Muscle of arm (tissue), 12 donors: ENCODE measurements around the gene STARD6. TPM values are rescaled to one million over a fixed set of nuclear protein-coding genes. Genes with fewer than 3 reads are reported as not detected.

Experiments used
- polyA plus RNA-seq, 12 donors: library from polyadenylated mRNA; unstranded; fragments of 120-200 nt; gene quantifications; one replicate each; pipeline ENCODE4 v1.2.1, GENCODE V29; 2013; ENCODE audit not compliant: insufficient read length in 12 of 12

The STARD6 gene
- polyA plus RNA-seq, 12 donors = 0.22 to 0.32 TPM; not detected in 10

Other genes with a start within 250 kb of the STARD6 start
- 100 to 1,000 TPM in 1 of 12 donors, 10 to 100 TPM in 10, not detected in 1; 23.1 to 107 (median 44.7) TPM for gene MBD2, start 133.2 kb downstream of the STARD6 start, polyA plus RNA-seq
- gene POLI, start 88.3 kb downstream of the STARD6 start, polyA plus RNA-seq = 10 to 100 TPM in 11 of 12 donors, not detected in 1; 16.6 to 53.0 (median 37.5) TPM
- 10 to 100 TPM in 1 of 12 donors, 1 to 10 TPM in 10, not detected in 1; 4.1 to 10.8 (median 7.3) TPM for gene C18orf54, start within 50 bp of the STARD6 start, polyA plus RNA-seq
- under 1 TPM in 3 of 12 donors, not detected in 9; 0.09 to 0.12 (median 0.09) TPM for gene DYNAP, start 233.4 kb upstream of the STARD6 start, polyA plus RNA-seq